ENCODE data around the gene TOGARAM2.
"Not testable (repeated sequence)": the region's sequence is repeated elsewhere in the genome, so short reads cannot be mapped to it uniquely, and the experiment has no call there.

The TOGARAM2 gene

DNA sequence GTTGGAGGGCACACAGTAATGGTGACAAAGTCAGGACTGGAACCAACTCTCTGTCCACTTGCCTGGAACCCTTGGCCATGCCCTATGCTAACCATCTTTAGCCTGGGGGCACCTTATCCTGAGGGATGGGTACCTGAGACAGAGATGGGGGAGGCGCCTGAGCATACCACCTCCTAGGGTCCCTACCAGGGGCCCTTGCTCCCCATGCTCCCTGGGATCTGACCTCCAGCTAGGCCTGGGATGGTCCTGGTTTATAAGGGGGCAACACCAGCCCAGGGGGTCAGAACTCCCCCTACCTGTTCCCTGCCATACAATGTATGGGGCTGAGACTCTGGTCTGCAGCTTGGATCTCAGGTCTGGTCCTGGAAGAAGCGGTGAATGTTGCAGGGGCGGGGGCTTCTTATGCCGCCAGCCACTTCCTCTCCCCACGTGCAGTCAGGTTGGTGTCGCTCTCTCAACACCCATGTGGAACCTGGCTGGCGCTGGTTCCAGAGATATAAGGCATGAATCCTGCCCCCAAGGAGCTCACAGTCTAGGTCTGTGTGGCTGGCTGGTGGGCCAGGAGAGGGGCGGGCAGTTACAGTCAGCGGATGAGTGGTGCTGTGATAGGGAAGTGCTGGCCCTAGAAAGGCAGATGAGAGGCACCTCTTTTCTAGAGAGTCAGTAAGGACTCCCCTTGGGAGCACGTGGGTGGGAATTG, 3.8 kb upstream of the TOGARAM2 start:
- no peak for DNase-seq

DNA sequence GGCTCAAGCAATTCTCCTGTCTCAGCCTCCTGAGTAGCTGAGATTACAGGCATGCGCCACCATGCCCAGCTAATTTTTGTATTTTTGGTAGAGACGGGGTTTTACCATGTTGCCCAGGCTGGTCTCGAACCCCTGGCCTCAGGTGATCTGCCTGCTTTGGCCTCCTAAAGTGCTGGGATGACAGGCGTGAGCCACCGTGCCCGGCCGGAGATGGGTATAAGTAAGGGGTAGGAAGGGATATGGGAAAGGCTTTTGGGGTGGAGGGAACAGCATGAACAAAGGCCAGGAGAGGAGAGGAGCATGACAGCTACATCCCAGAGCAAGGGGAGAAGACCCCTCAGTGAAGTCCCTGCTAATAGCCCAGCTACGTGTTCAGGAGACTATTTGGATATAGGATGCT, 3.1 kb upstream of the TOGARAM2 start:
- not testable (repeated sequence) for DNase-seq

DNA sequence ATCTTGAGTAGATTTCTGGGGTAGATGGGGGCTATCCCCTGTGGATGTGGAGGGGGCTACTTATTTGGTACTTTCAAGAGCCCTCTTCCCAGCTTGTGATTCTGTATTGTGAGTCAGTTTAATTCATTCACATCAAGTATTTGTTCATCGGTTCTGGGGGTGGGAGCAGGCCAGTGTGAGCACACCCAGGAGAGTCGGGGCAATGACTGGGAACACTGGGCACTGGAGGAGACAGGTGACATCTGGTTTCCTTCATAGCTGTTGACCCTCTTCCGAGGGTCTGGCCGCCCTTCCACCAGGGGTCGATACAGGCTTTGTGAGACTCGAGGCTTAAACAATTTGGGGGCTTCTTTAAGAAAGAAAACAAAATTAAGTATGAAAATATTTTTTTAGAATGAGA, 2.5 kb upstream of the TOGARAM2 start:
- DNase-seq, result no peak

DNA sequence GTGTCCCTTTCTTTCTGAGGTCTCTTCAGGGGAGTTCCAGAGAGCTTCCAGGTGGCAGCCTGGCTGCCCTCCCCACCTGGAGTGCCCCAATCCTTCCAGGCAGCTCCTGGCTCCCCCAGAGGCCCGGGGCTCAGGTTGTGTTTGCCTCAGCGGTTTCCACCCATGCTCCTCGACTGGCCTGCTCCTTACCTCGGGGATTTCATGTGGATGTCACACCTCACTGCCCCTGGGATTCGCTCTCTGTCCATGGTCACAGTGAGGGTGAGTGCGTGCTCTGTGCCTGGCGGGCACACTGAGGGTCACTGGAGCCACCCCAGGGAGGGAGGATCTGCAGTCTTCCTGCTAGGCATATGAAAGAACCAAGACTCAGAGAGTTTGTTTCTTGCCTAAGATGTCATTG, 2.1 kb upstream of the TOGARAM2 start:
- no peak for DNase-seq

DNA sequence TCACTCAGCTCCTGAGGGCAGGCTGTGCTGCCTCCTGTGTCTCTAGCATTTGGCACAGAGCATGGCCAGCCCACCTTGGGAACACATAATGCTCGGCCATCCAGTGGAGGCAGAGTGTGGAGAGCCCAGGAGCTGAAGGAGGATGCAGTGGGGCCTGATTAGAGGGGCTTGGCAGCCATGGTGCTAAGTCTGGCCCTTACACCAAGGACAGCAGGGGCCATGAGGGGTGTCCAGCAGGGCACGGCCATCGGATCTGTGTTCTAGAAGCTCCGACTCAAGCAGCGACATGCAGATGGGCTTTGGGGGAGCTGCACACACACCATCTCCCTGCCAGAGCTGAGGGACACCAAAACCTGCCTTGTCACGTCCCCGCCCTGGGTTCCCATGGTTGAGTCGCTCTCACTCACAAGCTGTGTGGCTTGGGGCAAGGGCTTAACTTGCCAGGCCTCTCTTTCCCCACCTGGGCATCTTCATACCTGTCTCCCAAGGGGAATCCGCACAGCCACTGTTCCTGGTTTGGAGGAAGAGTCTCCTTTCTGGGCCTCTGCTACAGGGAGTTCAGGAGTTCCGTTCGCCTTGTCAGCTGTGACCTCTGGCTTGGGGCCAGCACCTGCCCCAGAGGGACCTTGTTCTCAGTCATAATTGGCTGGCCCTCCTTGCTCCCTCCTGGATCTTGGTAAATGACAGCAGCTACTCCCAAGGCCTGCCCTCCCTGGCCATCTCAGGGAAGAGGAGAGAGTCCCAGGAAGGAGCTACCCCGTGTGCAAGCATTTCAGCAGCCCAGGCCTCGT, 1.3 kb upstream of the TOGARAM2 start:
- DNase-seq, result no peak

DNA sequence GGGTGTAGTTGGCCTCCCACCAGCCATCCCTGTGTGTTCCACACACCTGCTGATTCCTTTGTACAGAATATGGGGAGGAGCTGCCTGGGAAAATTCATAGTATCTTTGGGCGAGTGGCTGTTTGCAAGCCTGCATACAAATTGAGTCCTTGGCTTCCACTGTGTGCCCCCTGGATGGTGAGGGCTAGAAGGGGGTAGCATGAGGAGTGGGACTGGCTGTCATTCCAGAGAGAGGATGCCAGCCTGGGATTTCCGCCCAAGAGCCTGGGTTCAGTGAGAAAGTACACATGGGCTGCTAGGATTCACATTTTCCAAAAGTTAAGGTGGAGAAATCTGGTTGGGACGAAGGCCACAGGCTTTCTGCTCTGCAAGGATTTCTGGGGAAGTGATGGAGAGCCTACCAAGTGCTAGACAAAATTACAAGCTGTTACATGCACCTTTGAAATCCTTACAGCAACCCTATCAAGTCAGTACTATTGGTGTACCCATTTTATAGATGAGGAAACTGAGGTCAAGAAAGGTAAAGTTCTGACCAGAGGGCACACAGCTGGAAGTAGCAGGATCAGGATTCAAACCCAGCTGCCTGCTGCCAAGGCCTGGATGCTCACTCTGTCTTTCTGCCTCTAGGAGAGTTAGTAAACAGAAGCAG, 606 bp upstream of the TOGARAM2 start:
- DNase-seq, result no peak

DNA sequence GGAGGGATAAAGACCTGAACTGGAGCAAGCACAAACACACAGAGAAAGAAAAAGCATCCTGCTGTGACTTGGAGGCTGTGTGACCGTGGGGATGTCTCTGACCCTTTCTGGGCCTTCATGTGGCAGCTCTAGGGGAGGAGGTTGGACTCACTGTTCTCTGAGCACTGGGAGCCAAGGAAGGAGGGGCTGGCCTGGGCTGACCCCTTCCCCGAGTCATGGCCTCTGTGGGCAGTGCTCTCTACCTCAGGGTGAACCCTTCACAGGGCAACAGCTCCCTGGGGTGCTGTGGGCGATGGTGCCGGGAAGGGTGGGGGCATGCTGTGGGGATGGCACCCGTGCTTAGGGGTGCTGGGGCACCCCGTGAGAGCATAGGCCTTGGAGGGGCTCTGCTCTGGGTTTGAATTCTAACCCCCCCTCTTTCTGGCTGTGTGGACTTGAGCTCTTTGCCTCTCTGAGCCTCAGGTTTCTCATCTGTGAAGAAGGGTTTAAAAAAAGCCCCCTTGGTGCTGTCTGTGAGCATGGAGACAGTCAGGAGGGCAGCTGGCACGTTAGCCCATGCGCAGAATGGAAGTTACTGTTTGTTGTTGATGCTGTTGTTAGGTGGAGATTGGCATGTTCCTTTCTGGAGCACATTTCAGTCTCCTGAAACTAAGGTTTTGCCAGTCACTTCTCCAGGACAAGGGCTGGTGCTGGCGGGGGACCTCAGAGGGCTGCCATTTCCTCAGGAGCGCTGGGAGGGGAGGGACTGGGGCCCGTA, 700 bp downstream of the TOGARAM2 start:
- DNase-seq, result no peak

DNA sequence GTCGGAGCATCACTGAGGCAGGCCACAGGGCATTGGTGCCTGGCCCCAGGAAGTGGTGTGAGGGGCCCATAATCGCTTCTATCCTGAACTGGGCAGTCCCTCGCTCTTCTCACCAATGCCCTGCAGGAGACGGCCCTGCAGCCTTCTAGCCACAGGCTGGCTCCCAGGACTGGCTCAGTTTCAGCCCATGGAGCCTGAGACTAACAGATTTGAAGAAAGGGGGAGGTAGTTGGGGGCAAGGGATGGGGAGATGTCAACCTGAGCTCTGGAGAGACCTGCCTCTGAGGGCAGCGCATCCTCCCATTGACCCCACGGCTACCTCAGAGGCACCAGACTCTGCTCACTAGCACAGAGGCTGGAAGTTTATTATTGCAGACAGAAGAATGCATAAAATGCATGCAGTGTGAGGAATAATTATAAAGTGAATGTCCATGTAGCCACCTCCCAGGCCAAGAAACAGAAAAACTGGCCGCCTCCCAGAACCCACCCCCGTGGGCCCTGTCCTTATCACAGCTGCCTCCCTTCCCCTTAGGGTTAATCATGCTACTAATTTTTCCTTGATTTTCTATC, 1.4 kb downstream of the TOGARAM2 start:
- no peak for DNase-seq

DNA sequence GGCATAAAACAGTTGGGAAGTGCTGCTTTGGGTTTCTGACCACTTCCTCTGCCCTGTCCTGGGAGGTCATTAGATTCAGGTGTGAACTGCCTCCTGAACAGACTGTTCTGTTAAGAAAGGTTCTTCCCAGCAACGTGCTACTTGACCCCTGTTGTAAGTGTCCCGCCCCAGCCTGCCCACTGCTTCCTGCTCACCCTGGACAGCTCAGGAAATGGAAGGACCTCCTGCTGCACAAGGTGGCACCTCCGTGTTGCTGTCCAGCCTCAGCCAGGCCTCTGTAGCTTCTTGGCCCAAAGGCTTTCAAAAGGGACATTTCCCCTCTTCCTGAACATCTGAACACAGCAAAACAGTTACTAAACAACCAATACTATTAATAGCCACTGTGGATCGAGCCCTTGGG, 5.3 kb downstream of the TOGARAM2 start:
- no peak for DNase-seq

DNA sequence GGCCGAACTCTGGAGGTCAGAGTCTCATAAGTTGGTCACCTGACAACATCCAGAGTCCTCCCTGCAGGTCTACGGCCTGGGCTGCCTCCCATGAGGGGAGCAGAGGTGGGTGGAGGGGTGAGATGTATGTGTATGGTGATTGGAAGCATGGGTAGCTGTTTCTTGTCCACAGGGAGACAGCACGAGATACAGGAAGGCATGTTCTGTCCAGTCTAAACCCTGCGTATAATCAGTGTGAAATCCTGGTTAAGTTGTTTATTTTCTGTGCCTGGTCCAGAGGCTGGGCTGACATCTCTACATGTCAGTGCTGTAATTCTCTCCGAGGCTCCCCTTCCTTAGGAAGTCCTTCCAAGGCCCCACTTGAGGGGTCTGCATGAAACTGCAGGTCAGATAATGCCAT, 8.9 kb downstream of the TOGARAM2 start:
- no peak for DNase-seq

DNA sequence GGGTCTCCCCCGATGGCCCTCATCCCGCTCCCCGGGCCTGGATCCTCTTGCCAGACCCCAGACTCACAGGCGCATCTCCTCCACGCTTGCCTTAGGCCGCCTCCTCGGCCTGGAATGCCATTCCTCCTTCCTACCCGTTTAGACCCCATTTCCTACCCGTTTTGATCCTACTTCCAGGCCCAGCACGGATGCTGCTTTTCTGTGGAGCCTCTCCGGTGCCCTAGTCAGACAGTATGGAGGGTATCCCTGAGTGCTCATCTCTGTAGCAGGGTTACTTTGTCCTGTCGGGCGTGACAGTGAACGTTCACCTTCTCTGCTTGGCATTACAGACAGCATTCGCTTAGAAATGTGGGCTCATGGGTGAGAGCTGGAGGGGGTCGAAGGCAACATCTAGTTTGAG, 9.3 kb downstream of the TOGARAM2 start:
- no peak for DNase-seq

DNA sequence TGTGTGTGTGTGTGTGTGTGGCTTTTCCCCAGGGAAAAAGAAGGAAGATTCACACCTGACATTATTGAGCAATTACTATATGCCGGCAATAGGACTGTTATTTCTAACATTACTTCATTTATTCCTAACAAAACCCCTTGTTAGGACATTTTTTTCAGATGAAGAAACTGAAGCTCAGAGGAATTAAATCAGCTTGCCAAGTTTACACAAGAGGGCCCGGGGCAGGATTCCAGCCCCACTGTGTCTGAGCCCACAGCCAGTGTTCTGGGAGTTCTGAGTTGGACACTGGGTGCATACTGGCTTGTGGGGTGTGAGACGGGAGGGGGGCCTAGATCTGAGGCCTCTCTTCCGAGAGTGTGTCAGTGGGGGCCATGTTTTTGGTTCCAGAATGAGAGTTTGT, 9.9 kb downstream of the TOGARAM2 start:
- DNase-seq, result no peak

DNA sequence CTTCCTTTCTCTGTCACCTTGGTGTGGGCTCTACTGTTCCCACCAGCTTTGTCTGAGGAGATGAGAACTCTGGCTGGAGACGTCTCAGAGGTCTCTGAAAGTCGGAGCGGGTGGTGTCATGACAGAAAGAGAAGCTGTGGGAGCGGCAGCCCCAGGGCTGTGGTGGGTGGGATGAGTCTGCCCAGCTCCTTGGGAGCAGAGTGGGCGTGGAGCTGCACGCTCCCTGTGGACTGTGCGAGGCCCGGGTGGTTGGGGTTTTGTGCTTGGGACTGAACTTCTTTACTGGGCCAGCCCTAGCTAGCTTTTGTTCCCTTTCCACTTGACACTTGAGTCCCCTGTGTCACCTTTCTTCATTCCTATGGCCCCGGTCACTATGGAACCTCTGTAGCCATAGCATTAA, 10.4 kb downstream of the TOGARAM2 start:
- no peak for DNase-seq

DNA sequence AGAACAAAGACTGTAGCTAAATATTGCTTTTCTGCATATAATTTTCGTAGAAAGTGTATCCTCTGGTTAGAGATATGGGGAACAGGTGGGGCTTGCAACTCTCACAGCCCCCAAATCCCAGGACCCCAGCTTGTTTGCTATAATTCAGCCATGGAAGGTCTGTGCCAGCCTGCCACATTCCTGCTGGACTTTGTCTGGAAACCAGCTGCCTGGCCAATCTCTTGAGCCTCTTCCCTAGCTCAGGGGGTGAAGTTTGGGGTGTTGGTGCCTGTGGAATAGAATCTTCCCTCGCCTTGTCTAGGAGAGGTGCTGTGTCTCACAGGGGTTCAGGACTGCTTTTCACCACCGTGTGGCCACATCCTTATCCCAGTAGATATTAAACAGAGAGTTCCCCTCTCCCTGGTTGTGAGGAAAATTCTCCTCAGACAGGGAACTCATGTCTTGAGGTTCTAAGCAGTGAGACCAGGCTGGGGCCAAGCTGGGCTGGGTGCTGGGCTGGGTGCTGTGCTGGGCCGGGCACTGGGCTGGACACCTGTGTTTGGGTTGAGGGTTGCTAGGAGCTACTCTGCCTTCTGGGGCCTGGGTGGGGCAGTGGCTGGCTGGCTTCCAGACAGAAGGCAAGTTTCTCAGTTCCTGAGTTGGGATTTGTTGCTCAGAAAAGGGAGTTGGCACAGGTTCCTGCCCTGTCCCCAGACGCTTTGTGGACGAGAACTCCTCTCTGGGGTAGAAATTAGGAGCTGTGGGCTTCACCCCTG, 12.3 kb downstream of the TOGARAM2 start:
- DNase-seq, result no peak

DNA sequence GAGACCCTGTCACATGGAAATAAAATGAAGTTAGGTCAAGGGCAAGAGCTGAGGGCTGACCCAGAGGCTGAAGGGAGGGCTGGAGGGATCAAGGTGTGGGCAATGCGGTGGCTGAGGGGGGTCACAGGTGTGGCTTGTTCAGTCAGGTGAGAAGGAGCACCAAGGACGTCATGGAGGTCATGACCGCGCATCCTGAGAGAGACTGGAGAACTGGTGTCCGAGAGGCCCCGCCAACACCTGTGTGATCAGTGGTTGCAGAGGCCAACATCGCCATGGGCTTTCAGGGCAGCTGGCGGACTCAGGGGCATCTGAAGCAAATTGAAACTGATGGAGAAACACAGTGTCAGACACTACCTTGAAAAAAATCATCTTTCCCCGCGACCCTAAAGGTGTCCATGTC, 13.0 kb downstream of the TOGARAM2 start:
- no peak for DNase-seq

DNA sequence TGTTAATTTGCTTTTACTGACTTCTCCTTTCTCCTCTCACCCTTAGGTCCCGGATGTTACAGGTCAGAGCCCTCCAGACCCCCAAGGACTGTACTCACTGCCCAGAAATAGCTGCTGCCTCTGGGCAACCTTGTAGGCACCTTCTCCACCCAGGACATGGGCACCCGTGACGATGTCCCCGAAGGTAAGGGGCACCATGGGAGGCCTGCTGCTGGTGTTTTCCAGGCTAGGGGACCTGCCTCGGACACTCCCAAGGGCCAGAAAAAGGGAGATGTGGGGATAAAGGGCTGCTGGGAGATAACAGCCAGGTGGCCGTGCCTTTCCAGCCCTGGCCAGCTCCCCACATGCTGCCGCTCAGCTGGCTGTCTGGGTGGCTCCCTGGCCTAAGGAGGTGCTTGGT, 13.6 kb downstream of the TOGARAM2 start:
- no peak for DNase-seq

DNA sequence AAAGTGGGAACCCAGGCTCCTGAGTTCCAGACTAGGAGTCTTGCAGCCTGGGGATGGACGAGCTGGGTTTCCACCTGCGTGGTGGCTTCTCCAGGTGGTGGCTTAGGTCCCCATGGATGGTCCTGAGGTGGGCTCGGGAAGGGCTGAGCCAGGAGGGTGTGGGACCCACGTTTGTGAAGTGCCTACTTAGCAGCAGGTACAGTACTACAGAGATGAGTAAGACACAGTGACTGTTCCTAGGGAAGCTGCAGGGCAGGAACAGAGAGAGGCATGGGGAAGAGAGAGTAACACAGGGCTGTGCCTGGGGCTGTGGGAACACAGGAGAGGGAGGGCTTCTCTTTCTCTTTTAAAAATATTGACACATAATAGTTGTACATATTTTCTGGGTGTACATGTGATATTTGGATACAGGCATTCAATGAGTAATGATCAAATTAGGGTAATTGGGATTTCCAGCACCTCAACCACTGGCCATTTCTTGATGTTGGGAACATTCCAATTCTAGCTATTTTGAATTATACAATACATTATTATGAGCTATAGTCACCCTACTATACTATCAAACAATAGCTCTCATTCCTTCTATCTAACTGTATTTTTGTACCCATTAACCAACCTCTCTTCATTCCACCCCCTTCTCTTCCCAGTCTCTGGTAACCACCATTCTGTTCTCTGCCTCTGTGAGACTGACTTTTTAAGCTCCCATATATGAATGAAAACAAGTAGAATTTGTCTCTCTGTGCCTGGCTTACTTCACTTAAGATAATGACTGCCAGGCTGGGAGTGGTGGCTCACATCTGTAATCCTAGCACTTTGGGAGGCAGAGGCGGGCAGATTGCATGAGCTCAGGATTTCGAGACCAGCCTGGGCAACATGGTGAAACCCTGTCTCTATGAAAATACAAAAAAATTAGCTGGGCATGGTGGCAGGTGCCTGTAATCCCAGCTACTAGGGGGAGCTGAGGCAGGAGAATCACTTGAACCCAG, 15.0 kb downstream of the TOGARAM2 start:
- no peak for DNase-seq

DNA sequence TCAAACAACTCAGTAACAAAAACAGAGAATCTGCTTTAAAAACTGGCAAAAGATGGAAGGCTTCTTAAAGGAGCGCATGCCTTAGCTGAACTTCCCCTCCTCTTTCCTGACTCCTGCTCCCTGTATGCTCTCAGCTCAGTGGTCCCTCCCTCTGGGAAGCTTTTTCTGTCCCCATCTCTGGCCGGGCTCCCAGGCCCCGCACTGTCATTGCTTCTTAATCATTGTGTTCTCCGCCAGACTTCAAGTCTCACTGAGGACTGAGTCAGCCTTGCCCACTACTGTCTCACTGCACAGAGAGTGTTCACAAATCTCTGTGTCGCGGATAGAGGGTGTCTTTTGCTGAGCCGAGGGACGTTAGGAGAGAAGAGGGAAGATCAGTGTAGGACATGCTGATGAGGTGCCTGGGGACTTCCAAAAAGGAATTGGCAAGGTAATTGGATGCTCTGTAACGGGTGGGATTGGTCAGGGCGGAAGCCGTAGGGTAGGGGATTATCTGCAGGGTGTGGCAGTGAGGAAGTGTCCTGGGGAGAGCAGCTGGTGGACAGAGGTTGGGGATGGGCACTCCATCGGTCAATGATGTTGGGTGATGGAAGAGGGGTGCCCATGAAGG, 16.2 kb downstream of the TOGARAM2 start:
- DNase-seq, result no peak

DNA sequence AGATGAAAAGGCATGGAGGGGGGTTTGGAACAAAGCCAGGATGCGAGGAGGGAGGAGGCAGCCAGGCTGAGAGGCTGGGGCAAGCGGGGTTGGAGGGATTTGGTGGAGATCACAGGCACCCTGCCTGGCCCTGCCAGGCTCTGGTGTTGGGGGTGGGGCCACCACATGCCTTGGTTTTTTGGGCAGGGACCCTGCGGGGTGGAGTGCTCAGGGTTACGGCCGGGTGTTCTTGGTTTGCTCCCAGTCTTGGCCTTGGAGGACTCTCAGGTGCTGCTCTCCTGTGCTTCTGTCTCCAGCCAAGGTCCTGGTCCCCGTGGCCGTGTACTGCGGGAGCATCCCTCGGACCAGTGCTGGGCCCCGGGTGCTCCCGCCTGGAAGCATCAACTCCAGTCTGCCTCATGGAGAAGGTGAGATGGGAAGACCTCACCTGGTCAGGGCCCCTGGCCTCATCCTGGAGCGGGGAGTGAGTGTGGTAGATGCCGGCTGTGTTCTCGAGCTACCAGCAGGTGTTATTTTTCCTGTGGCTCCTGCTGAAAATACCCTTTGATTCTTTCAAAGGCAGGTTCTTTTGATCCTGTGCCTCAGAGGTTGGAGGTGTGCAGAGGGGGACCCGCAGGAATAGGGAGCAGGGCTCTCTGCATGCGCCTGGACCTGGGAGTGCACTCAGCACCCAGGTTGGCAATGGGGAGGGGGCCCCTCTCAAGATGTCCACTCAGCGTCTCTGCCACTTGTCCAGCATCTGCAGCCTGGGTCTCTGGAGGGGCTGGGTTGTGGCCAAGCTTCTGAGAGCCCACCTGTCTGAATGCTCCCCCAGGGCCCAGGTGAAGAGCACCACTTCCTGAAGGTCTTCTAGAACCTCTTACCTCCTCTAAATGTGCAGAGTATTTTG, 17.0 kb downstream of the TOGARAM2 start:
- no peak for DNase-seq

Measured in NCI-H526 (cell line).